GM19463 (cell line): ENCODE data around the gene PLXNA3.
A peak's percentile ranks its signal among the peaks of the same experiment; 100 is the strongest.

Source experiments
- ATAC-seq: cut with Tn5 transposase; IDR thresholded peaks from one replicate; pipeline ENCODE4 v1.9.1; 2021; ENCODE audit warnings: mild to moderate bottlenecking, moderate library complexity; ENCODE audit not compliant: unreplicated experiment

Gene PLXNA3

GRCh38 chrX:154476821-154477220, 18.7 kb downstream of the PLXNA3 start:
- no peak for ATAC-seq

- ATAC-seq = no peak
Observed at GRCh38 chrX:154477891-154478477, 19.9 kb downstream of the PLXNA3 start.

- peak; percentile 84 for ATAC-seq
Observed at GRCh38 chrX:154478728-154479622, 20.9 kb downstream of the PLXNA3 start, which contains the start of gene LAGE3. TSS of gene LAGE3 (minus strand) at chrX:154479281. CDS start at chrX:154478915, 366 bp downstream.

GRCh38 chrX:154481195-154481594, 23.1 kb downstream of the PLXNA3 start:
- ATAC-seq = no peak

- ATAC-seq = no peak
Observed at GRCh38 chrX:154481911-154482601, 24.0 kb downstream of the PLXNA3 start.

- no peak for ATAC-seq
Observed at GRCh38 chrX:154482786-154483185, 24.7 kb downstream of the PLXNA3 start.

- no peak for ATAC-seq
Observed at GRCh38 chrX:154483325-154483724, 25.2 kb downstream of the PLXNA3 start.

- ATAC-seq = no peak
Observed at GRCh38 chrX:154484255-154485149, 26.4 kb downstream of the PLXNA3 start.

- no peak for ATAC-seq
Observed at GRCh38 chrX:154485150-154486051, 27.3 kb downstream of the PLXNA3 start.

- ATAC-seq = no peak
Observed at GRCh38 chrX:154486052-154486395, 27.9 kb downstream of the PLXNA3 start.

GRCh38 chrX:154486396-154487207, 28.5 kb downstream of the PLXNA3 start, which contains the start of gene UBL4A:
TSS of gene UBL4A (minus strand) at chrX:154486615. CDS start at chrX:154486584, 31 bp downstream.
- peak; percentile 23 for ATAC-seq

- ATAC-seq = no peak
Observed at GRCh38 chrX:154487518-154488290, 29.6 kb downstream of the PLXNA3 start.

GRCh38 chrX:154488336-154489075, 30.4 kb downstream of the PLXNA3 start:
- ATAC-seq = no peak

GRCh38 chrX:154489182-154489581, 31.1 kb downstream of the PLXNA3 start:
- no peak for ATAC-seq

GRCh38 chrX:154490021-154490413, 31.9 kb downstream of the PLXNA3 start:
- peak; percentile 16 for ATAC-seq

GRCh38 chrX:154490414-154491083, 32.5 kb downstream of the PLXNA3 start, which contains the start of gene SLC10A3:
TSS of gene SLC10A3 (minus strand) at chrX:154490629. CDS start at chrX:154488940, 1,689 bp downstream.
- ATAC-seq = peak; percentile 78

GRCh38 chrX:154494715-154495114, 36.6 kb downstream of the PLXNA3 start:
- ATAC-seq = no peak
